Measurements from ENCODE around the gene PIBF1.

DNA sequence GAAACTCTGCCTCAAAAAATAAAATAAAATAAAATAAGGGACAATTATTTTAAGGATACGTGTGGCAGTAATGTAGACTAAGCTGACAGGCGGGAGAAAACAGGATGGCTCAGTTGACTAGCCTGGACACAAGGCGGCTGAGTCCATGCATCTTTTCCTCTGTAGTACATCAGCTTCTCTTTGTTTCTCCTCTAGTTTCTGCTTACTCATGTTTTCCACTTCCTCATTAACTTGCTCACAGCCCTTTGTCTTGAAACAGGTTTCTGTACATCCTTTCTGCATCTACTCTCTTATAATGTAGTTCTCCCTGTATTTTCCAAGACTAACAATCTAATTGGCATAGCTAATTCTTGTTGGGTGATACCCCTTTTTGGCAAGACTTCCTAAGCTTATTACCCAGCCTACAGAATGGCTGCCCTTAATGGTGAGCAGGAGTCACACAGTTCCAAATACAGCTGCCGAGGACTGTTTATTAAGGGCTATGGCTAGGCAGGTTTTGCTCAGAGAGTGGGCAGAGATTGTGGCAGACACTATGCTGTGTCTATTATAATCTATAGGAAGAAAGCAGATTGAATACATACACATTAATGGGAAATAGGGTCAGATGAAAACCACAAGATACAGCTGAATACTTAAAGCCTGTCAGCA, 218.2 kb downstream of the PIBF1 start:
- TF ChIP-seq, protein P1, sequence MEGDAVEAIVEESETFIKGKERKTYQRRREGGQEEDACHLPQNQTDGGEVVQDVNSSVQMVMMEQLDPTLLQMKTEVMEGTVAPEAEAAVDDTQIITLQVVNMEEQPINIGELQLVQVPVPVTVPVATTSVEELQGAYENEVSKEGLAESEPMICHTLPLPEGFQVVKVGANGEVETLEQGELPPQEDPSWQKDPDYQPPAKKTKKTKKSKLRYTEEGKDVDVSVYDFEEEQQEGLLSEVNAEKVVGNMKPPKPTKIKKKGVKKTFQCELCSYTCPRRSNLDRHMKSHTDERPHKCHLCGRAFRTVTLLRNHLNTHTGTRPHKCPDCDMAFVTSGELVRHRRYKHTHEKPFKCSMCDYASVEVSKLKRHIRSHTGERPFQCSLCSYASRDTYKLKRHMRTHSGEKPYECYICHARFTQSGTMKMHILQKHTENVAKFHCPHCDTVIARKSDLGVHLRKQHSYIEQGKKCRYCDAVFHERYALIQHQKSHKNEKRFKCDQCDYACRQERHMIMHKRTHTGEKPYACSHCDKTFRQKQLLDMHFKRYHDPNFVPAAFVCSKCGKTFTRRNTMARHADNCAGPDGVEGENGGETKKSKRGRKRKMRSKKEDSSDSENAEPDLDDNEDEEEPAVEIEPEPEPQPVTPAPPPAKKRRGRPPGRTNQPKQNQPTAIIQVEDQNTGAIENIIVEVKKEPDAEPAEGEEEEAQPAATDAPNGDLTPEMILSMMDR (IDR thresholded peaks at IDR 0.05), result no peak
- no peak for TF ChIP-seq POLR2A (IDR thresholded peaks at IDR 0.05)

Data from tibial nerve (tissue), 3 donors.